GM21619 (cell line): Measurements from ENCODE around the gene HERC2.
"Not testable (repeated sequence)": the region's sequence is repeated elsewhere in the genome, so short reads cannot be mapped to it uniquely, and the experiment has no call there.

Source experiments
- ATAC-seq: cut with Tn5 transposase; IDR thresholded peaks from one replicate; pipeline ENCODE4 v1.9.1; 2021; ENCODE audit not compliant: unreplicated experiment

Gene HERC2

DNA sequence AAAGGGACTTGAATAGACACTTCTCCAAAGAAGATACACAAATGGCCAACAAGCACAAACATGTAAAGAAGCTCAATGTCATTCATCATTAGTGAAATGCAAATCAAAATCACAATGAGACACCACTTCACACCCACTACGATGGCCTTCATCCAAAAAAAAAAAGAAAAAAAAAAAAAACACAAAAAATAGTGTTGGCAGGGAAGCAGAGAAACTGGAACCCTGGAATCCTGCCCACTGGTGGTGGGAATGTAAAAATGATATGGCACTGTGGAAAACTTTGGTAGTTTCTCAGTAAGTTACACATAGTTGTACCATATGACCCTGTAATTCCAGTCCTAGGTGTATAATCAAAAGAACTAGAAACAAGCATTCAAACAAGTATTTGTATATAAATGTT lies 94.7 kb downstream of the HERC2 start:
- ATAC-seq = not testable (repeated sequence)

DNA sequence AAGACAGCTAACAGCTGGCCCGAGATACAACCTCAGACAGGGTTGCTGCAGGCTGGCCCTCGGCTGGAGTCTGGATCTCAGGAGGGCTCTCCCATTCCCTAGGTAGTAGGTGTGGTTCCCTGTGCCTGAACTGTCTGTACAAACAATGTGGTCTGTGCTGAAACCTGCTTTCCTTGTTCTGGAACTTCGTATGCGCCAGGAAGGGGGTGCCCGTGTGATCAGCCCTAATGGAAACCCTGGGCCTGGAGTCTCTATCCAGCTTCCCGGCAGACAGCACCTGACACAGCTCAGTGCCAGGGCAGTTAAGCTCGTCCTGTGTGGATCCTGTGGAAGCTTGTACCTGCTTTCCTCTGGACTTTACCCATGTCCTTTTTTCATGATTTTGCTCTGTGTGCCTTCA lies 99.4 kb downstream of the HERC2 start:
- ATAC-seq = not testable (repeated sequence)

DNA sequence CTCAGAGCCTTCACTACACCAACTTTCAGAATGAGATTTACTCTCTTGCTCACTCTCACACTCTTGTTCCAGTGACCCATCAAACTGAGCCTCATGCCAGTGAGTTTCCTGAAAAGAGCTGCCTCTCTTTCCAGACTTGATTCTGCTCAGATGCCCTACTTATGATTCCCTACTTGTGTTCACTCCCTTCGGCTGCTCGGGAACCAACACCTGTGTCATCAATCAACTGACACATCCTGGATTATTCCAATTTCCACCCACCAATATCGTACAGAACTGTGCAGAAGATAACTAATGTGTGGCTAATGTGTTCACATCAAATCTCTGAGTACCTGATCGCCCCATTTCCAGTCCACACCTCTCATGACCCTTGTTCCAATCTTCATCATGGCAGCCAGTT lies 100.3 kb downstream of the HERC2 start:
- not testable (repeated sequence) for ATAC-seq

DNA sequence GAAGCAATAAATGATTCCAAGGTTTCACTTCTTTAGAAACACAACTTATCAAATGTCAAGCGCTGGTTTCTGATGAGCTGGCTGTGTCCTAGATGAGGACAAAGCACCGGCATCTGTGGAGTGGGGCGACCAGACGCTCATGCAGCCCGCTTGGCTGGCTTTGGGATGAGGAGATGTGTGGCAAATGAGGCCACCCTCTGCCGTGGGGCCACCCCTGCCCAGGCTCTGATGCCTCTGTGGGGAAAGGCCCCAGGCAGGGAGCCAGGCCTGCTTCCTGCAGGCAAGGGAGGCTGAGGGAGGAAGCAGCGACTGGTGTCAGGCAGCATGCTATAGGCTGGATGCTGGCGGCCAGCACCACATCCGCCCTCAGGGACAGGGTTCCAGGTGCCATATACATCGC lies 102.9 kb downstream of the HERC2 start:
- ATAC-seq = no peak

DNA sequence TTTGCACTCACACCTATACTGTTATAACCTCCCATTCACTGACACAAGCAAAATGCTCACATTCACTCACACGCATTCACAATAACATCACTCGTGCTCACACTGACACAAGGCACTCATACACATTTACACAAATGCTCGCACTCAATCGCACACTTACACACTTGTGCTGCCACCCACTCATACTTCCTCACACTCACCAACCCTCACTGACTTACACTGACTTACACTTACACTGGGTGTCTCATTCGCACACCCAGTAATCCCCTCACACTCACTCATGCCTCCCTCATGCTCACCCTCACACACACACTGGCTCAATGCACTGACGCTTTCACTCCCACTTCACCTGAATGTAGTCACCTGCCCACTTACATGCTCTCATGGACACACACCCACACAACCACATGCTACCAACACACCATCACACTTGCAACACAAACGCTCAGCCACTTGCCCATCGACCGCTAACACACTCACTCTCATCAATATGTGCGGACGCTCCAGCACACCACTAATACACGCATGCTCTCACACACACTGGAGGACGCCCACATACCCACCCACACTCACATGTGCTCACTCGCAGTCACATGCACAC lies 104.9 kb downstream of the HERC2 start:
- not testable (repeated sequence) for ATAC-seq

DNA sequence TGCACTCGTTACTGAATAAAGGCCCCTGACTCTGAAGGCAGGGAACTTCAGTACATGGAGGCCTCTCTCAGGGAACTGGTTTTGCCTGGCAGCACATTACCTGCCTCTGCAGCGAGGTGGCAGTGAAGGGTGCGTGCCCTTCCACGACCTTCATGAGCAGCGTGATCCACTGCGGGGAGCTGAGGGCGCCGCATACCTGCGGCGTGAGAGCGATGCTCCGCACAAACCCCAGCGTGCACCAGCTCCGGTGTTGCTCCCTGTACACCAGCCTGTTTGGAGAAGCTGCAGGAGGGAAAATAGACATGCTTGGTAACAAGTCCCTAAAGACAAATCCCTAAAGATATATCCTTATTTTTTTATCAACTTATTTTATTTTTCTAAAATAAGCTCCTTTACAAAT lies 106.5 kb downstream of the HERC2 start:
- not testable (repeated sequence) for ATAC-seq

DNA sequence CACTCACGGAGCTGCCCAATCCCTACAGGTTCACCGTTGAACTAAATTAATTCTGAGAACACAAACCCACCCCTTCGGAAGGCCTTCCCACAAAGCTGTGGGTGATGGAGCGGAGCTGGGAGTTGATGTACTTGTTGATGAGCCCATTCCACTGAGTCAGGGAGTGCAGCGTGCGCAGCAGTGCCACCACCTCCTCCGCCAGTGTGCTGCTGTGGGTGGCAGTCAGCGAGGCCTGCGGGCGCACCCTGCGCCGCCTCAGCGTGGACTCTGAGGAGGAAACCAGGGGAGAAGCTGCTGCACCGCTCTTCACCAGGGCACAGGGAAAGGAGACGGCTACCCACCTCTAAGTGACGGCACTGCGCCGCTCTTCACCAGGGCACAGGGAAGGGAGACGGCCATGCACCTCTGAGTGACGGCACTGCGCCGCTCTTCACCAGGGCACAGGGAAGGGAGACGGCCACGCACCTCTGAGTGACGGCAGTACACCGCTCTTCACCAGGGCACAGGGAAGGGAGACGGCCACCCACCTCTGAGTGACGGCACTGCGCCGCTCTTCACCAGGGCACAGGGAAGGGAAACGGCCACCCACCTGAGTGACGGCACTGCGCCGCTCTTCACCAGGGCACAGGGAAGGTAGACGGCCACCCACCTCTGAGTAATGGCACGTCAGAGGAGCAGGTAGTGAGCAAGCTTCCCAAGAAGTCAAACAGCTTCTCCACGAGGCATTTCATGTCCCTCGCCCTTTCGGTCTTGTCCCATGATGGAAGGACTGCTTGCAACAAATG lies 107.8 kb downstream of the HERC2 start:
- ATAC-seq = not testable (repeated sequence)

DNA sequence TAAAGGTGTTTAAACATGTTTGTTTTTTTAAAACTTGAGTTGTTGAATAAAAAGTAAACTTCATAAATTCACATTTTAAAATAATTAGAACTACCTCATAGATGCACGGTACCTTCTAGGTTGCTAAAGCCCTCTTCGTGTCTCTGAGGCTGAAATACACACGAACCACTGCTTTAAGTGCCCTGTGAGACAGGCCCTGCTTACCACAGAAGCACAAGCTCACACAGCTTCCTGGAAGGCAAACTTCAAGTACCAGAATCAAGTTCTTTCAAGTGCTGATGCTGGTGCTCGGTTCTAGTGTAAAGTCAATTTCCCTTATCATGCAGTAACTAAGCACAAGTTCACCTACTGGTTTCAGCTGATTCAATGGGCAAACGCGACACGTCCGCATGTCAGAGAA lies 108.6 kb downstream of the HERC2 start:
- ATAC-seq = not testable (repeated sequence)

DNA sequence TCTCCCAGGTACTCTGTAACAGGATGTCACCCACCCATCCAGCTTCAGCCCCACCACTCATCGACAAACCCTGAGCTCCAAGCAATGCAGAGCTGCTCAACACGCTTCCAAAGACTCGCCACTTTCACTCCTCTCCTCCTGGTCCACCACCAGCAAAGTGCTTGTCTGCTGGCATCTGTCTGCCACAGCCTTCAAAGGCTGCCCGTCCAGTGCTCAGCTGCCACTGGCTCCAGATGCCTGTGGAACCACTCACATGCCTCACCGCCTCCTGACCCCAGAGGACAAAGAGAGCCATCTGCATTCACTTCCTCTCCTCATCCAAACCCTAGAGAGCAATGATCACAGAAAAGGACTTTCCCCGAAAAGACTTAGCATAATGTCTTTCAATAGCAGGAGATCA lies 113.4 kb downstream of the HERC2 start:
- ATAC-seq = no peak

DNA sequence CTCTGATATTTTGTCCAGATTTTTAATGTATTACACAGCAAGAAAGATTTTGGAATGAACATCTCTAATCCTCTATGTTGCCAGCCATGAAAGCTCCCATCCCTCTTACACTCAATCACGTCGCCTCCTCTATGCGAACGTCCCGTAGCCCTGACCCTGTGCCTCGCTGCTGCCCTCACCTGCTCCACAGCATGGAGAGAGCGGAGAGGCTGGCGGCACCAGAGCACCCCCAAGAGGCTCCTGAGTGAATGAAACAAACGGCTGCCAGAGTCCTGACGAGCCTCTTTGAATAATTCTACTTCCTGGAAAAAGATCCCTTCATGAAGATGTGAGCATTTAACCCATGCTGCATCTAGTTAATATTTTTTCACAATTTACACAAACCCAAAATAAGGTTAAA lies 116.3 kb downstream of the HERC2 start:
- not testable (repeated sequence) for ATAC-seq

DNA sequence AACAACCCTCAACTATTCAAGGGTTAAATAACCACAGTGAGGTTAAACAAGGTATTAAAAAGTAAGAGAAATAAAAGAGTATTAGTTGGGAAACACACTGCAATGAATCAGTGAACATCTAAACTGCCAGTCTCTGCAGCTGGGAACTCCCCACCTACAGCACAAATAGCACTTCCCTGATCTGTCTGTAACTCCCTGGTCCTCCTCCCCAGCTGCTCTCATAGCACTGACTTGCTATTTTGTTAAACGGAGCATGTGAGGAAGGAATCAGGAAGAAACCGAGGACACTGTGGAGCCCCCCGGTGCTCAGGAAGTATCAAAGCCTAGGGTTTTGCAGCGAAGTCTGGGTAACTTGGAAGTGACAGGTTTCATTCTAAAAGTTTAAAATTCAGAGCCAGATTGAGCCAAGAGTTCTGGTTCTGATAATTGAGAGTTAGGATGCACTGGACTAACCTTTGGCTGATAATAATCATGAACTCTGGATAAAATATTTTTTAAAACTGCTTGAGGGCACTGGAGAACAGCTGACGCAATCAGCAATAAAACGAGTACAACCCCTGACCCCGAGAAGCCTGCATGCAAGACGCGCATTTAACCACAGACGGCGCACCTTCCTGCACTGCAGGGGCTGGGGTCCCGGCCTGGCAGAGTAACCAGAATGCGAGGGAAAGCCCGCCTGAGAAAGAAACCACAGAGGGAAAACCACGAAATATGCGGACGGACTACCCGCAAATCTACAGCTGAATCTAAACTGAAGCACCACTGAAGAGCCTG lies 118.7 kb downstream of the HERC2 start:
- not testable (repeated sequence) for ATAC-seq

DNA sequence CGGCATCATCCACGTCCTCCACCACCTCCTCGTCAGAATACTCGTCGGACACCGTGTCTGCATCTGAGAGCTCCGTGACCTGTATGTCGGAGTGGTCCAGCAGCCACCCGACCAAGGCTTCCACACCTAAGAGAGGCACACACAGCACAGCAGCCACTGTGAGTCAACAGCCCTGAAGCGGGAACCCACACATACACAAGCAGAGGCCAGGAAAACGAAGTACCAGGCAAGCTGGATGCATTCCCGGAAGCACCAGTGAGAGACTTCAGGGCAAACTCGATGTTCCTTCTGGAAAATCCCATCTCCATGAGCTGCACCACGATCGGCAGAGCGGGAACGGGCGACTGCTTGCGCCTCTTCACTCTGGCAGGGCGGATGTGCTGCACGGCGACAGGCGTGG lies 119.9 kb downstream of the HERC2 start:
- ATAC-seq = not testable (repeated sequence)

DNA sequence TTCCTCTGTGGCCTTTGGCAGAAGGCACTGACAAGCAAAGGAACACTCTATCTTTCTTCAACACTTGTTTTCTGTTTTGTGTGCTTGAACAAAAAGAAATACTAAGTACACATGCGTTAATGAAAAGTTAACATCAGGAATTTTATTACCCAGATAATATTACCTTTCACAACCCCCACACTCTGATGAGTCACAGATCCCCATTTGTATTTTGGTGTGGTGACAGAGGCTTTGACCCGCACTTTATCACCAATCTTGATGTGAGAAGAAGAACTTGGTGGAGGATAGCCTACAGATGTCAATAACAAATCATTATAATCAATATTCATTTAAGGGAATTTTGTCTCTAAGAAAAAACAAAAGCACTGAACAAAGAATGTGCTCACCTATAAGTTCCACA lies 123.8 kb downstream of the HERC2 start:
- ATAC-seq = not testable (repeated sequence)

DNA sequence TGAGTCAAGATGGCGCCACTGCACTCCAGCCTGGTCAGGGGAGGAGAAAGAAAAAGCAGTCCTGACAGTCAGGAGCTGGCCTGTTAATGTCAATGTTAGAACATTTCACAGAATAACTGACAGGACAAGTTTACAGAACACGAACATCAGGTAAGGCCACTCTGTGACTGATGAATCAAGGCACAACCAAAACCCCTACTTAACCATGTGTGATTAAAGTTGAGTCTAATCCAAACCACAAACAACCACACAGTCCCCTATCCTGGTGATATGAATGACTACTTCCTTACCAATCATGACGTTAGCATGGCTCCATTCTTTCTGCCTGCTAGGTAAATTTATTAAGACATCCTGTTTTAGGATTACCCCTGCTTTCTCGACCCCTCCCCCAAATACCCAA lies 124.3 kb downstream of the HERC2 start:
- ATAC-seq = not testable (repeated sequence)

DNA sequence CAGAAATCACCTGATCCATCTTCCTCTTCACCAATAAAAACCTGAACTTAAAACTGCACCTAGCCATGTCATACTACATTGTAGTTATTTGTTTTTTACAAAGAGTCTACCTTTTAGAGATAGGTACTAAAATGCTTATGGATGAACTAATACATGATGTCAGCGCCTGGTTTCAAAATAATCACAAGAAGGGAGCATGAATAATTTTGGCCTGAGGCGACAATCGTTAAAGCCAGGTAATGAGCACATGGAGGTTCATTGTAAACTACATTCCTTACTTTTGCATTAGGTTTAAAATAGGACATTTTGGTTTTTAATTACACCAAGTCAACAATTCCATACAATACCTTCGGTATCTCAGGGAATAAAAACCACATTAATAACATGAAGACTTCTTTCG lies 125.4 kb downstream of the HERC2 start:
- ATAC-seq = not testable (repeated sequence)

DNA sequence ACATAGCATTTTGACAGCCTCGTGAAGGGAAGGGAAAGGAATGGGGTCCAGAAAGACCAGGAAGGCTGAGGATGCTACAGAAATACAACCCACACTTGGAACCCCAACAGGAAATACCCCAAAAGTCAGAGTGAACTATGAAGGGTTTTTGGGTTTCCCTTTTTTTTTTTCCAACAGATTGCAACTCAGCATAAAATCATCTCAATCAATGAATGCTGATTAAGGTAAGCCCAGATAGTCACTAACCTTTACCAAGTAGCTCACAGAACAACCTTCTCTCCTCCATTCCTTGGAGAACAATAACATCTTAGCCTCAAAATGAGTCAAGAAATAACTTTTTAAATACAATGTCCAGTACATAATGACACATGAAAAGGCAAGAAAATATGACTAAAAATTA lies 129.2 kb downstream of the HERC2 start:
- no peak for ATAC-seq

DNA sequence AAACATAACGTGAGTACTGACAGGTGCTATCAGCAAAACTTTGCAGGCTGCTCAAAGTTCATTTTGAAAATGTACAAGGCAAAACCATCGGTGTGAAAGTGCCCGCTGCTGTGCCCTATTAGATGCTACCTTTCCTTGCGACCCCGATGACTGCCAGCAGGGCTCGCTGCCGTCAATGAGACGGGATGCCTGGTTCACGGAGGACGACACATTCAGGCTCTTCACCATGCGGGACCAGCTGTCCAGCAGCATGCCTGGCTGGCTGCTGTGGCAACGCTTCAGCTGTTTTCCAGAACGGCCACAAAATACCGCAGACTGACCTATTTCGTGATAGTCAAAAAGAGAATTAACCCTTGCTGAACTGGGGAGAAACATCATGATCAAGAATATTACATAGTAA lies 130.1 kb downstream of the HERC2 start:
- no peak for ATAC-seq

DNA sequence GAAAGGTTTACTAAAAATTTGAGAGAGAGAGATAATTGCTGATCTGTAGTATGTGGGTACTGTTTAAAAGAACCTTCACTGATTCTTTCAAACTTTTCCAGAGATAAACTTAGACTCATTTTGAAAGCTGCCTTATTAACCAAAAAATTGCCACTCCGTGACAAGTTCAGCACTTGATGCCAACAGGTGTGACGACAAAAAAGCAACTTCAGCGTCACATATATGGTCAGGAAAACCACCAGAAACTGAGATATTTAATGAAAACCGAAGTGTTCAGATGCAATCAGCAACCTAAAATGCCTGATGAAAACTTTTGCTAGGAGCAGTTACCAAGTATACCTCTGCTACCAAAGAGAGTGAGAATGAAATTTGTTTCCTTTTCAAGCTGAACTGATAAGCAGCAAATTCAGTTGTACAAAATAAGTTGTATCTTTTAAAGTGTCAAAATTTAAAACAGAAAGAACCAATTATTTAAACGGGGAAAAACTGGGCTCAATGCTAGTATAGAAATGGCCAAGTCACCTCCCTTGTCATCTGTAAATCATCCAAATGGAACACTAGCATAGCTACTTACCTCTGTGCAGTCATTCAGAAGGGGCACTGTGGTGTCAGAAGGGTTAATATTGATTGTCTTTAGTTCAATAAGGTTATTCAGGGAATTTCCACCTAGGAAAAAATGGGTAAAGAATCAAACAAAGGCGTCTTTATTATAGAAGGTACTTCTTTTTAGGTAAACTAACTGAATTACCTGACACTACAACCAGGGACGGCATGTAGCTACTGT lies 131.4 kb downstream of the HERC2 start:
- no peak for ATAC-seq

DNA sequence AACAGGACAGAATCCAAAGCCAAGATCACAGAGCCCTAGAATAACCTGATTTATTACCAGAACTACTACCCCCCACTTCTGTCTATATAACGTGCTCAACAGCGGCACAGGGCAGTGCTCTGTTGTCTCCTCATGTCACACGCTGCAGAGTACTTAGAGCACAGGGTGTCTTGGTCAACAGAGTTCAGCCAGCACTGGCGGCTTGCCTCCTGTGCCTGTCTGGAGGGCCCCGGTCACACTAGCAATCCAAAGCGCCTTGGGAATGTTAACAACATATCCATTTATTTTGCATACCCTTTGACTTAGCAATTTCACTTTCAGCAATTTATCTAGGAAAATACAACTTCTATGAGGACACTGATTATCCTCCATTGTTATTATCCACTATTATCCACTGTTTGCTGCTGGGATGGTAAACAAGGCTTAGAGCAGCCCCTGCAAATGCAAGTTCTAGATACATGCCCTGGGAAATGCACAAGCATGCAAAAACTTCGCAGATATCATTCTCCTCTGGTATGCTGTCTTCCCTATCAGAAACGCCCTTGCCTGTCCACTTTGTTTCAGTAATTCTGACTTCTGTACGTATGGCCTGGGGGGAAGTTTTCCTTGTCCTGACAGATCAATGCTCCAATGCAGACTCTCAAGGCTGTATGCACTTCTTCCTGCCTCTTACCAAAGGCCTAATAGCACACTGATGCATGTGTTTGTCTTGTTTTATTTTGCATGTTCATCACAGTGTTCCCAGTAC lies 136.7 kb downstream of the HERC2 start:
- no peak for ATAC-seq

DNA sequence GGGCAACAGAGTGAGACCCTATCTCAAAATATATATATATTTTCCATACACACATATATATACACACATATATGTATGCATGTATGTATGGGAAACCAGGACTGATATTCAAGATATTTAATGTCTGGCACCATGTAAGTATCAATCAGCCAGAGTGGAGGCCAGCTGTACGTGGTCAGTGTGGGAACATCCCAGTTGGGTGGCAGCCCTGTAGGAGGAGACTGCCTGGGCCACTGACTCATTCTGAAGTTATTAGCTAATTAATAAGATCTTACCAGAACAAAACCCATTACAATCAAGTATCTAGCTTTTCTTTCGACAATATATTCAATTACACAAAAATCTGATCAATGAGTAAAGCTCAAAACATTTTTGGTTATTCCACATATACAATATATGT lies 137.8 kb downstream of the HERC2 start:
- no peak for ATAC-seq
